Measurements from ENCODE around the gene ZXDC. TPM values are rescaled to one million over a fixed set of nuclear protein-coding genes. Genes with fewer than 3 reads are reported as not detected.

The ZXDC gene
- total and polyA plus RNA-seq, 2 donors (not counting 3 experiments of a cell fraction or from before 2014, with no cell fraction given): 15.2 to 22.6 TPM

DNA sequence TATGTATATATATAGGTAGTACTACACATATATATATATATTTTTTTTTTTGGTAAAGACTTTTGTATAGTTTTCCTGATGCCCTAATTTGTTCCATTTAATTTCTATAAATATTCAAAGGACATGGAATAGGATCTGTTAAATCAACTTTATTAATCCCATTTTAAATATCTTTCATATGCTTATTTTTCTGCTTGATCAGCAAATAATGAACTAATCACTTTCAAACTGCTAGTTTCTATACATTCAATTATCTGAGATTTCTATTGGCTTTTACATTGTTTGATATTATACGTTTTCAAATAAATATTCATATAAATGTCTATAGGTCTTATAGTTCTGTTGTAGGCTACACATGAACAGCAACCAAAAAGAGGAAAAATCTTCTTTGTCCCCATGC, 21.7 kb downstream of the ZXDC start:
- Histone ChIP-seq H4K20me1 (replicated peaks; ENCODE audit: control insufficient read depth, extremely low read depth, insufficient read depth, low read length) (no peaks in the 10 kb centered on the region), H3K9ac (replicated peaks; ENCODE audit: extremely low read depth, insufficient read depth, low read length) (no peak overlapping the region), H3K36me3 (ENCODE audit: control insufficient read depth in 2 of 2, extremely low read depth in 1 of 2, insufficient read depth in 2 of 2, low read length in 2 of 2) (peaks cover 5 to 20% of the 10 kb centered on the region in 2 experiments), H3K27ac (ENCODE audit: insufficient read depth, low read depth, low read length) (no peak overlapping the region), H3K9me1 (replicated peaks; ENCODE audit: control insufficient read depth, extremely low read depth, insufficient read depth, low read length) (no peaks in the 10 kb centered on the region), H3K4me2 (ENCODE audit: insufficient read depth, low read length) (no peak overlapping the region), H3K79me2 (ENCODE audit: control insufficient read depth, insufficient read depth, low read length) (peaks cover 4% of the 10 kb centered on the region), H3K27me3 (ENCODE audit: control insufficient read depth in 2 of 2, insufficient read depth in 2 of 2, low read length in 2 of 2) (no peaks in the 10 kb centered on the region), H3K4me1 (ENCODE audit: control insufficient read depth, extremely low read depth, insufficient read depth, low read length) (no peaks in the 10 kb centered on the region), H2AFZ (ENCODE audit: low read depth, low read length) (no peak overlapping the region), H3K4me3 (replicated peaks in 1 of 3; ENCODE audit: insufficient read depth in 1 of 3, low read depth in 1 of 3, low read length in 3 of 3) (no peak overlapping the region), H3K9me3 (replicated peaks; ENCODE audit: control insufficient read depth, insufficient read depth, low read length) (no peaks in the 10 kb centered on the region)
- no TSS peak for BruUV-seq (replicated peaks)
- POLR2A ChIA-PET: no interaction called here
- no peak for TF ChIP-seq MYC (IDR thresholded peaks at IDR 0.05; ENCODE audit: low read depth, low read length)
- no peak for TF ChIP-seq POLR2AphosphoS5 (IDR thresholded peaks at IDR 0.05; ENCODE audit: insufficient read depth, low read depth, low read length)
- no peak for TF ChIP-seq FOS (IDR thresholded peaks at IDR 0.05; ENCODE audit: borderline replicate concordance, insufficient read depth, low read length)
- TF ChIP-seq POLR2A (IDR thresholded peaks at IDR 0.05; ENCODE audit: low read depth, low read length): no peak
- no peak for TF ChIP-seq EZH2 (IDR thresholded peaks at IDR 0.05; ENCODE audit: borderline replicate concordance, low read depth, low read length, severe bottlenecking)
- TF ChIP-seq, protein P1, sequence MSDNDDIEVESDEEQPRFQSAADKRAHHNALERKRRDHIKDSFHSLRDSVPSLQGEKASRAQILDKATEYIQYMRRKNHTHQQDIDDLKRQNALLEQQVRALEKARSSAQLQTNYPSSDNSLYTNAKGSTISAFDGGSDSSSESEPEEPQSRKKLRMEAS (IDR thresholded peaks at IDR 0.05; ENCODE audit: insufficient read depth, insufficient read length): no peak
- TF ChIP-seq, protein P2, sequence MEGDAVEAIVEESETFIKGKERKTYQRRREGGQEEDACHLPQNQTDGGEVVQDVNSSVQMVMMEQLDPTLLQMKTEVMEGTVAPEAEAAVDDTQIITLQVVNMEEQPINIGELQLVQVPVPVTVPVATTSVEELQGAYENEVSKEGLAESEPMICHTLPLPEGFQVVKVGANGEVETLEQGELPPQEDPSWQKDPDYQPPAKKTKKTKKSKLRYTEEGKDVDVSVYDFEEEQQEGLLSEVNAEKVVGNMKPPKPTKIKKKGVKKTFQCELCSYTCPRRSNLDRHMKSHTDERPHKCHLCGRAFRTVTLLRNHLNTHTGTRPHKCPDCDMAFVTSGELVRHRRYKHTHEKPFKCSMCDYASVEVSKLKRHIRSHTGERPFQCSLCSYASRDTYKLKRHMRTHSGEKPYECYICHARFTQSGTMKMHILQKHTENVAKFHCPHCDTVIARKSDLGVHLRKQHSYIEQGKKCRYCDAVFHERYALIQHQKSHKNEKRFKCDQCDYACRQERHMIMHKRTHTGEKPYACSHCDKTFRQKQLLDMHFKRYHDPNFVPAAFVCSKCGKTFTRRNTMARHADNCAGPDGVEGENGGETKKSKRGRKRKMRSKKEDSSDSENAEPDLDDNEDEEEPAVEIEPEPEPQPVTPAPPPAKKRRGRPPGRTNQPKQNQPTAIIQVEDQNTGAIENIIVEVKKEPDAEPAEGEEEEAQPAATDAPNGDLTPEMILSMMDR (IDR thresholded peaks at IDR 0.05; ENCODE audit: extremely low read depth in 1 of 2, insufficient read depth in 1 of 2, low read depth in 1 of 2, low read length in 2 of 2): no peak
- no peak for TF ChIP-seq GATA2 (IDR thresholded peaks at IDR 0.05; ENCODE audit: insufficient read depth, insufficient read length, low read depth, low read length)
- no peak for TF ChIP-seq JUN (IDR thresholded peaks at IDR 0.05; ENCODE audit: borderline replicate concordance, insufficient read depth, insufficient read length, low read depth)
- dilution Hi-C loops (cut with MboI; ENCODE audit: extremely low pct_ligation_motif_present, low sequenced_read_pairs) (no loop called here), intact Hi-C loops (cut with micrococcal nuclease) (no loop called here)
- CTCF ChIA-PET: interaction anchor here (1.0 kb wide), 2 partner anchors 22 to 194 kb away, joined by 3 read pairs; partner anchors contain the start of gene ZXDC
- DNase-seq (ENCODE audit: low read depth, low spot score) (no peak), FAIRE-seq (no peak)

All from endothelial cell of umbilical vein (primary cell).